Kidney tubule cell (primary cell): ENCODE data around the gene ATXN2L.
"Not testable (repeated sequence)": the region's sequence is repeated elsewhere in the genome, so short reads cannot be mapped to it uniquely, and the experiment has no call there.

Source experiments
- DNase-seq: peaks from one replicate; pipeline ENCODE4 v3.0.0-alpha.2; 2018; ENCODE audit warnings: low spot score

ATXN2L gene, protein sequence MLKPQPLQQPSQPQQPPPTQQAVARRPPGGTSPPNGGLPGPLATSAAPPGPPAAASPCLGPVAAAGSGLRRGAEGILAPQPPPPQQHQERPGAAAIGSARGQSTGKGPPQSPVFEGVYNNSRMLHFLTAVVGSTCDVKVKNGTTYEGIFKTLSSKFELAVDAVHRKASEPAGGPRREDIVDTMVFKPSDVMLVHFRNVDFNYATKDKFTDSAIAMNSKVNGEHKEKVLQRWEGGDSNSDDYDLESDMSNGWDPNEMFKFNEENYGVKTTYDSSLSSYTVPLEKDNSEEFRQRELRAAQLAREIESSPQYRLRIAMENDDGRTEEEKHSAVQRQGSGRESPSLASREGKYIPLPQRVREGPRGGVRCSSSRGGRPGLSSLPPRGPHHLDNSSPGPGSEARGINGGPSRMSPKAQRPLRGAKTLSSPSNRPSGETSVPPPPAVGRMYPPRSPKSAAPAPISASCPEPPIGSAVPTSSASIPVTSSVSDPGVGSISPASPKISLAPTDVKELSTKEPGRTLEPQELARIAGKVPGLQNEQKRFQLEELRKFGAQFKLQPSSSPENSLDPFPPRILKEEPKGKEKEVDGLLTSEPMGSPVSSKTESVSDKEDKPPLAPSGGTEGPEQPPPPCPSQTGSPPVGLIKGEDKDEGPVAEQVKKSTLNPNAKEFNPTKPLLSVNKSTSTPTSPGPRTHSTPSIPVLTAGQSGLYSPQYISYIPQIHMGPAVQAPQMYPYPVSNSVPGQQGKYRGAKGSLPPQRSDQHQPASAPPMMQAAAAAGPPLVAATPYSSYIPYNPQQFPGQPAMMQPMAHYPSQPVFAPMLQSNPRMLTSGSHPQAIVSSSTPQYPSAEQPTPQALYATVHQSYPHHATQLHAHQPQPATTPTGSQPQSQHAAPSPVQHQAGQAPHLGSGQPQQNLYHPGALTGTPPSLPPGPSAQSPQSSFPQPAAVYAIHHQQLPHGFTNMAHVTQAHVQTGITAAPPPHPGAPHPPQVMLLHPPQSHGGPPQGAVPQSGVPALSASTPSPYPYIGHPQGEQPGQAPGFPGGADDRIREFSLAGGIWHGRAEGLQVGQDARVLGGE

GRCh38 chr16:28822520-28823290 lies at the start of gene ATXN2L:
TSS of gene ATXN2L (plus strand) at chr16:28822999. CDS start at chr16:28823260, 261 bp downstream.
- DNase-seq, result peak; percentile 96

DNA sequence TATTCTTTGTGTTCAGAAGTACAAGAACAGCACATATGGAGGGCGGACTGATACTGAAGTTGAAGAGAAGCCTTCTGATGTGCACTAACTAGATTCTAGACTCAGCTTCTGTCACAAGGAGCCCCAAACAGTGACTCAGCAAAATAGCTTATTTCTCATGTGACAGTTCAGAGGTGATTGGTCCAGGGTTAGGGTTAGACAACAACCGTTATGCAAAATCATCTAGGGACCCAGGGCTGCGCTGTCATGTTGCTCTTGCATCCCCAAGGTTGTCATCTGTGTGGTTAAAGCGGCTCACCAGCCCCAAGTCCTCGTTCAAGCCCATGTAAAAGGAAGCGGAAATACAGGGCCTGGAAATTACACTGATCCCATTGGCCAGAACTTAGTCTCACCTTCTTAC lies 41.1 kb upstream of the ATXN2L start:
- not testable (repeated sequence) for DNase-seq

- not testable (repeated sequence) for DNase-seq
Measured at GRCh38 chr16:28782357-28782756, 40.4 kb upstream of the ATXN2L start.

DNA sequence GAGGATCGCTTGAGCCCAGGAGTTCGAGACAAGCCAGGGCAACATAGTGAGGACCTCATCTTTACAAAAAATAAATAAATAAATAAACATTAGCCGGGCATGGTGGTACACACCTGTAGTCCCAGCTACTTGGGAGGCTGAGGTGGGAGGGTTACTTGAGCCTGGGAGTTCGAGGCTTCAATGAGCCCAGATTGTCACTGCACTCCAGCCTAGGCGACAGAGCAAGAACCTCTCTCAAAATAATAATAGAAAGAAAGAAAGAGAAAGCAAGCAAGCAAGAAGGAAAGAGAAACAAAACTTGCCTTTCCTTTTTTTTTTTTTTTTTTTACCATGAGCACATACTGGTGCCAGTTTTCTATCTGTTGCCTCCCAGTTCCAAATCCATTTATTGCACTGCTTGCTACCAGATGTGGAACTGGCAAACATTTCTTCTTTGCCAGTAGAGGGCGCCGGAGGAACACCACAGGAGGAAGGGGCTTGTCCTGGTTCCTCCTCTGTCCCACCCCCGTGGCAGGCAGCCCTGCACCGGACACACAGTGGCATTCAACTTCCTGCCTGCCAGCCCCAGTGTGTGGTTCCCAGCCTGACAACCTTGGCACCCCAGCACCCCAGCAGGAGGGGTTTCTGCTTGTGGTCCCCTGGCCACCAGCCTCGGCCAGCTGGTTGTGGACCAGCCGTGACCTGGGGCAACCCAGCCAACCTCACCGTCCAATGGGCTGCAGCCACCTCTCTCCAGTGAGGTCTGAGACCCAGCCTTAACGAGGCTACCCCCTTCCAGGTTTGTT lies 20.4 kb upstream of the ATXN2L start:
- peak; percentile 86 for DNase-seq

- DNase-seq, result not testable (repeated sequence)
Measured at GRCh38 chr16:28807445-28808120, 15.2 kb upstream of the ATXN2L start.

DNA sequence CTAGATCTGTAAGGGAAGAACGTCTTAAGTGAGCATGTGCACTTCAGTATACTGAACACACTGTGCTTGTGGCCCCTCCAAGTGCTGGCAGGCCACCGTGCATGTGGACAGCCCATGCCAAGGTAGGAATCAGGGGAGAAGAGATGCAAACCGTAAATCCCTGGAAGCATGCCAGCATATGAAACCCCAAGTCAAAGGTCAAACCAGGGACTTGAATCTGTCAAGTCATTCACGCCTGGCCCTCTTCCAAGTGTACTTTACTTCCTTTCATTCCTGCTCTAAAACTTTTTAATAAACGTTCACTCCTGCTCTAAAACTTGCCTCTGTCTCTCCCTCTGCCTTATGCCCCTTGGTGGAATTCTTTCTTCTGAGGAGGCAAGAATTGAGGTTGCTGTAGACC lies 2.8 kb upstream of the ATXN2L start:
- no peak for DNase-seq

DNA sequence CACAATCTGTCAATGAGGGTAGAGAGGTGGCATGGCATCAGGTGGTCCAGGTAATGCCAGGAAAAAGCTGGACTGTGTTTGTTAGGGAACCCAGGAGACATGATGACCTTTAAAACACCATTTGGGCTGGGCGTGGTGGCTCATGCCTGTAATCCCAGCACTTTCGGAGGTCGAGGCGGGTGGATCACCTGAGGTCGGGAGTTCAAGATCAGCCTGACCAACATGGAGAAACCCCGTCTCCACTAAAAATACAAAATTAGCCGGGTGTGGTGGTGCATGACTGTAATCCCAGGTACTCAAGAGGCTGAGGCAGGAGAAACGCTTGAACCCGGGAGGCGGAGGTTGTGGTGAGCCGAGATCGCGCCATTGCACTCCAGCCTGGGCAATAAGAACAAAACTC lies 2.3 kb upstream of the ATXN2L start:
- DNase-seq, result not testable (repeated sequence)

DNA sequence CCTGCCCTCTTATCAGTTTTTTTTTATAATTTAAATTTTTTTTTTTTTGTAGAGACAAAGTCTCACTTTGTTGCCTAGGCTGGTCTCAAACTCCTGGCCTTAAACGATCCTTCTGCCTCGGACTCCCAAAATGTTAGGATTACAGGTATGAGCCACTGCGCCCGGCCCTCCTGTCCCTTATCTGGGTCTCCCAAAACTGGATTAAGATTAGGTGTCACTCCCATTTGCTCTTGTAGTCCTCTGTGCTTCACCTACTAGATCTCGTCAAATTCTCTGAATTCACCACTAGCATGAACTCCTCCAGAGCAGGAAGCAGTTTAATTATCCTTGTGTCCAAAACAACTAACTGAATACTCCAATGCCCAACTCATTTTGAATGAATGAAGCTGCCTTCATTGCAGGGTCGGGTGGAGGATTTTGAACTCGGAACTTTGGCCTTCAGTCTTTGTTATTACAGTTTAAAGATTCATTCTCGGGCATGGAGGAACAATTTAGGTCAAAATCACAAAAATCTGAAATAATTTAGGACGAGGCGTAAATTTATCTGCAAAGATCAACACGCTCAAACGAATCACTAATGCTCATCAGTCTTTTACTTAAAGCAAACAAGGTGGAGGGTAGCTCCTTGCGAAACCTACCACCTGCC lies 802 bp upstream of the ATXN2L start:
- no peak for DNase-seq

- no peak for DNase-seq
Measured at GRCh38 chr16:28823291-28823872, 583 bp downstream of the ATXN2L start.

DNA sequence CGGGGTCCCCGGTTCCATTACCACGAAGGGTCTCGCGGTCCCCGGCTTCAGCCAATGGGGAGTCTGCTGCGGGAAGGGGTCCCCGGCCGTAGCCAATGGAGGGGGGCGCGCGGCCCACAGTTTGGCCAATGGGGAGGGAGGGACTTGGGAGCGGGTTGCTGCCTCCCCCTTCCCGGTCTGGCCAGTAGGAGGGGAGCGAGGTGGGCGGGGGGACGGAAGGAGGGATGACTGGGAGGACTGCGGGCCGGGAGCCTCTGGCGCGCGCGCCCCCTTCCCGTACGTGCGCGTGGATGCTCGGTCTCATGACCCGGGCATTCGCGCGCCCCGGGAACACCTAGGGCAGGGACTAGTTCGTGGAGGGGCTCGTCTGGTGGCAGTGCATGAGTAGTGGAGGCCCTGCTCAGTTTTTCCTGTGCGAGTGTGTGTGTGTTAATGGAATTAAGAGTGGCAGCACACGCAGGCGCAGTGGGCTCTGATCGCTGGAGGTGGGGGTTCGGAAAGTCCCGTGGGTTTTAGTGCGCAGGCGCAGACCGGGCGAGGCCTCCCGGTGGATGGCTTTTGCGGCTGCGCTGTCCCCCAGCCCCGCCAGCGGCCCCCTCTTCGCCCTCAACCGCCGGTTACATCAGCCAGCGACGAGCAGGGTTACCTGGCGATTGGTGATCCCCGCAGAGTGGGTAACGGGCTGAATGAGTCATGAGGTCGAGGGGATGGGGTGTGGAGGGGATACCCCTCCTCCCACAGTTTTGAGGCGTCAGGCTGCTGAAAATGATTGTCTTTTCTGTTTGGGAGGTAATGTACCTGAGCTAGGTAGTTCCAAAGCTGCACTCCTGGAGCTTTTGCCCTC lies 1.3 kb downstream of the ATXN2L start:
- peak; percentile 97 for DNase-seq

DNA sequence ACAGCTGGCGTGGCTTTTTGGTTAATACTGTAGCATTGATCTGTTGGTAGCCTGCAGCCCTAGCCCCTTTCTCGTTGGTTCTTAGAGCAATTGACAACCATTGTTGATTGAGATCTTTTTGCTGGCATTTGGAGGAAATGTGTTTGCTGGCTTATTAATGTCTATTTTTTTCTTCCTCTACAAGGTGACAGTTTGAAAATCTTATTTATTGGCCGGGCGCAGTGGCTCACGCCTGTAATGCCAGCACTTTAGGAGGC lies 1.8 kb downstream of the ATXN2L start:
- DNase-seq, result no peak

DNA sequence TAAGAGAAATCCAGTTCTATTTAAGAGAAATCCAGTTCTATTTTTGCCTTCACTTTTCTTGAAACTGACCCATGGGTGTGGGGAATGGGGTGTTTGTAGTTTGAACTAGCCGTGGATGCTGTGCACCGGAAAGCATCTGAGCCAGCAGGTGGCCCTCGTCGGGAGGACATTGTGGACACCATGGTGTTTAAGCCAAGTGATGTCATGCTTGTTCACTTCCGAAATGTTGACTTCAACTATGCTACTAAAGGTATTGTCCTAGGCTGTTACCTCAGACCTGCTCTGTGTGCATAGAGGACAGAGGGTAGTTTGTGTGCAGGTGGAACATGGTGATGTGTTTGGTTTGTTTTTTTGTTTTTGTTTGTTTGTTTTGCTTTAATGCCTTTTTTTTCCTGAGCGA lies 3.3 kb downstream of the ATXN2L start:
- peak; percentile 34 for DNase-seq

DNA sequence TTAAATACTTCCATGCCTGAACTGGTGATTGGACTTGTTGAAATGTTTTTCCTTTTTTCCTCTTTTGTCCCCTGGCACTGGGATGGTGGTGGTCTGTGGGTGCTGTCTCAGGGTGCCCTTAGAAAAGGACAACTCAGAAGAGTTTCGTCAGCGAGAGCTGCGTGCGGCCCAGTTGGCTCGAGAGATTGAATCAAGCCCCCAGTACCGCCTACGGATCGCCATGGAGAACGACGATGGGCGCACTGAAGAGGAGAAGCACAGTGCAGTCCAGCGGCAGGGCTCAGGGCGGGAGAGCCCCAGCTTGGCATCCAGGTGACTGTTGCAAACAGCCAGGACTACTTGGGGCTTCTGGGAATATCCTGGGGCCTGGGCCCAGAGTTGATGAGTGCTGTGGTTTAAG lies 6.9 kb downstream of the ATXN2L start:
- DNase-seq, result no peak

GRCh38 chr16:28830531-28830930 lies 7.7 kb downstream of the ATXN2L start:
- DNase-seq, result no peak

DNA sequence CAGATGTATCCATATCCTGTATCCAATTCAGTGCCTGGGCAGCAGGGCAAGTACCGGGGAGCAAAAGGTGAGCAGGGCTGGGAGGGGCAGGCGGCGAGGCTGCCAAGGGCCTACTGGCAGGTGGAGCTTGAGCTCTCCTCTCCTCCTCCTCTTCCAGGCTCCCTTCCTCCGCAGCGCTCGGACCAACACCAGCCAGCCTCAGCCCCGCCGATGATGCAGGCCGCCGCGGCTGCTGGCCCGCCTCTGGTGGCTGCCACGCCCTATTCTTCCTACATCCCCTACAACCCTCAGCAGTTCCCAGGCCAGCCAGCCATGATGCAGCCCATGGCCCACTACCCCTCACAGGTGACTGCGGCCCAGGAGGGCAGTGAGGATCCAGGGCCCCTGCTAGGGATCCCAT lies 11.6 kb downstream of the ATXN2L start:
- no peak for DNase-seq

DNA sequence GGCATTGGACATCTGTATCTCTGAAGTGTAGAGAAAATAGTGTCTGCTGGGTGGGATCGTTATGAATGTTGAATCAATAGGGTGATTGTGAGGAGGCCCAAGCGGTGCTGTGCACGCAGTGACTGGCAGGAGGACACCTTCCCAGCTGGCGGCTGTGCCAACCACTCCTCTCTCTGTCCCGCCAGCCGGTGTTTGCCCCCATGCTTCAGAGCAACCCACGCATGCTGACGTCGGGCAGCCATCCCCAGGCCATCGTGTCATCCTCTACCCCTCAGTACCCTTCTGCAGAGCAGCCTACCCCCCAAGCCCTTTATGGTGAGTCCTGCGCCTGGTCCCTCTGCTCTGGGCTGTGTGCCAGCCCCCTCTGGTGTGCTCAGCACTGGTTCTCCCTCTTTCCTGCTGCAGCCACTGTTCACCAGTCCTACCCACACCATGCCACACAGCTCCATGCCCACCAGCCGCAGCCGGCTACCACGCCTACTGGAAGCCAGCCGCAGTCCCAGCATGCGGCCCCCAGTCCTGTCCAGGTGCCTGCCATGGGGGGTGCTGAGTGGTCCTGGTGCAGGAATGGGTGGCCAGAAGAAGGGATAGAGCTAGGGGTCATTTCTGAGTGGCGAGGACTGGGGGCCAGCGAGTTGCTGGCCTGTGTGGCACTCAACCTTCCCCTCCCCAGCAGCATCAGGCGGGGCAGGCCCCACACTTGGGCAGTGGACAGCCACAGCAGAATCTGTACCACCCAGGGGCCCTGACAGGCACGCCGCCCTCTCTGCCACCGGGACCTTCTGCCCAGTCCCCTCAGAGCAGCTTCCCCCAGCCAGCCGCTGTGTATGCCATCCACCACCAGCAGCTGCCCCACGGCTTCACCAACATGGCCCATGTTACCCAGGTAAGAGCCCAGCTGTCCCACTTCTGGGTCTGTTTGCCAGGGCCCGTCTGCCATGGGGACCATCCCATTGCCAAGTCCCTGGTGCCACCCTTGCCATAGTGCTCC lies 12.4 kb downstream of the ATXN2L start:
- no peak for DNase-seq

DNA sequence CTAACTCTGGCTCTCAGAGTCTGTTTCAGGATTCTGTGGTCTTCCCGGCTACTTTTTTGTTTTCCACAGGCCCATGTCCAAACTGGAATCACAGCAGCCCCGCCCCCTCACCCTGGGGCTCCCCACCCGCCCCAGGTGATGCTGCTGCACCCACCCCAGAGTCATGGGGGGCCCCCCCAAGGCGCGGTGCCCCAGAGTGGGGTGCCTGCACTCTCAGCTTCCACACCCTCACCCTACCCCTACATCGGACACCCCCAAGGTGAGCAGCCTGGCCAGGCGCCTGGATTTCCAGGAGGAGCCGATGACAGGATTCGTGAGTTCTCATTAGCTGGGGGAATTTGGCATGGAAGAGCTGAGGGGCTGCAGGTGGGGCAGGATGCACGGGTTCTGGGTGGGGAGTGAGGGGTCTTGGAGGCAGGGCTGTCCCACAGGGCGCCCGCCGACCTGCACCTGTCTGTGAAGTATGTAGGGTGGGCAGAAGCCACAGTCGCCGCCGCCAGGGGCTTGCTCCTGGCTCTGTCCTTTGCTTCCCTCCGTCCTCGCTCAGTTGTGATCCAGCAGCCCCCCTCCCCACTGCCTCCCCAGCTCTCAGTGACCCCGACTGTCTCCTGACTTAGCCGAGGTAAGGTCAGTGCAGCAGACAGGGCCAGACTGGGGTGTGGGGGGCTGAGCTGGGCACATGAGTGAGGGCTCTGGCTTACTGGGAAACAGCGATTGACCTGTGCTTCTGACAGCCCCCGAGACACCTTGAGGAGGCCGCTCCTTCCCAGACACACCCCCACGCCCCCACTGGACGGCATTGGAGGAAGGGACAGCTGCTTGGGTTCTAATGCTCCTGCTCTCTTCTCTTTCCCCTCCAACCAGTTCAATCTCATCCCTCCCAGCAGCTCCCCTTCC lies 13.3 kb downstream of the ATXN2L start:
- no peak for DNase-seq
